ENCODE data around the gene WDFY1.

The WDFY1 gene

GRCh38 chr2:223928113-223929006 lies 16.8 kb downstream of the WDFY1 start:
- DNase-seq = no peak

GRCh38 chr2:223925106-223925505 lies 20.0 kb downstream of the WDFY1 start:
- DNase-seq = no peak

GRCh38 chr2:223923976-223924375 lies 21.2 kb downstream of the WDFY1 start:
- DNase-seq = no peak

GRCh38 chr2:223922308-223922707 lies 22.8 kb downstream of the WDFY1 start:
- no peak for DNase-seq

GRCh38 chr2:223921204-223921603 lies 23.9 kb downstream of the WDFY1 start:
- DNase-seq = no peak

GRCh38 chr2:223920109-223920508 lies 25.0 kb downstream of the WDFY1 start:
- no peak for DNase-seq

- no peak for DNase-seq
Measured at GRCh38 chr2:223918671-223919134, 26.4 kb downstream of the WDFY1 start.

GRCh38 chr2:223916181-223916920 lies 28.8 kb downstream of the WDFY1 start:
- DNase-seq = no peak

- no peak for DNase-seq
Measured at GRCh38 chr2:223915071-223915470, 30.1 kb downstream of the WDFY1 start.

- DNase-seq = no peak
Measured at GRCh38 chr2:223914324-223914723, 30.8 kb downstream of the WDFY1 start.

GRCh38 chr2:223909001-223909741 lies 36.0 kb downstream of the WDFY1 start:
- no peak for DNase-seq

- no peak for DNase-seq
Measured at GRCh38 chr2:223908304-223908998, 36.7 kb downstream of the WDFY1 start.

- DNase-seq = no peak
Measured at GRCh38 chr2:223905996-223906395, 39.1 kb downstream of the WDFY1 start.

GRCh38 chr2:223901854-223902253 lies 43.3 kb downstream of the WDFY1 start:
- no peak for DNase-seq

- DNase-seq = no peak
Measured at GRCh38 chr2:223901311-223901710, 43.8 kb downstream of the WDFY1 start.

GRCh38 chr2:223900531-223900930 lies 44.6 kb downstream of the WDFY1 start:
- no peak for DNase-seq

- DNase-seq = no peak
Measured at GRCh38 chr2:223900066-223900465, 45.1 kb downstream of the WDFY1 start.

GRCh38 chr2:223897669-223898330 lies 47.3 kb downstream of the WDFY1 start:
- no peak for DNase-seq

- DNase-seq = no peak
Measured at GRCh38 chr2:223896833-223897311, 48.3 kb downstream of the WDFY1 start.

GRCh38 chr2:223894968-223895367 lies 50.2 kb downstream of the WDFY1 start:
- DNase-seq = no peak

- DNase-seq = no peak
Measured at GRCh38 chr2:223894009-223894408, 51.1 kb downstream of the WDFY1 start.

GRCh38 chr2:223890721-223891120 lies 54.4 kb downstream of the WDFY1 start:
- DNase-seq = no peak
